HepG2 (cell line): Measurements from ENCODE around the gene DNAJC12. TPM values are rescaled to one million over a fixed set of nuclear protein-coding genes. Genes with fewer than 3 reads are reported as not detected.

Source experiments
- ASH2L ChIP-seq: fragments of 300-600, 200-600 bp; sonication (generic); IDR thresholded peaks from 2 replicates; pipeline ENCODE4 v1.7.0; 2017; ENCODE audit warnings: low read depth, mild to moderate bottlenecking, moderate library complexity, mixed read lengths, low read length; ENCODE audit not compliant: insufficient read length
- HDAC1 ChIP-seq: sonication (generic); formaldehyde crosslinking; IDR thresholded peaks from 2 replicates; pipeline ENCODE4 v1.5.1; 2020; ENCODE audit warnings: mild to moderate bottlenecking, missing genetic modification reagents
- HOXA9 ChIP-seq: sonication (generic); formaldehyde crosslinking; IDR thresholded peaks from 2 replicates; pipeline ENCODE4 v1.8.1; 2022; ENCODE audit warnings: missing genetic modification reagents, mild to moderate bottlenecking, moderate library complexity, borderline replicate concordance
- NBN ChIP-seq: fragments of 450-650 bp; conservative IDR thresholded peaks from 2 replicates; pipeline ENCODE4 v1.6.1; 2017
- RBAK ChIP-seq: sonication (generic); formaldehyde crosslinking; IDR thresholded peaks from 2 replicates; pipeline ENCODE4 v1.5.1; 2020; ENCODE audit warnings: mild to moderate bottlenecking, missing genetic modification reagents
- RCOR2 ChIP-seq: IDR thresholded peaks from 2 replicates; pipeline ENCODE4 v1.6.1; 2016; ENCODE audit warnings: missing biosample characterization, missing genetic modification reagents
- RFX5 ChIP-seq: IDR thresholded peaks from 2 replicates; pipeline ENCODE4 v1.6.1; 2011; ENCODE audit warnings: low read depth, low read length, improper control_type of control experiment
- TEAD3 ChIP-seq: optimal IDR thresholded peaks from 2 replicates; pipeline ENCODE3; 2016; ENCODE audit warnings: borderline replicate concordance
- ZBTB7B ChIP-seq: sonication (generic); formaldehyde crosslinking; IDR thresholded peaks from 2 replicates; pipeline ENCODE4 v1.4.0; 2020; ENCODE audit warnings: missing genetic modification reagents
- ZNF326 ChIP-seq: sonication (generic); formaldehyde crosslinking; IDR thresholded peaks from 2 replicates; pipeline ENCODE4 v1.4.0; 2020; ENCODE audit warnings: missing genetic modification reagents, borderline replicate concordance
- ZNF772 ChIP-seq: sonication (generic); formaldehyde crosslinking; IDR thresholded peaks from 2 replicates; pipeline ENCODE4 v1.5.0; 2020; ENCODE audit warnings: mild to moderate bottlenecking, missing genetic modification reagents
- polyA plus RNA-seq, 8 experiments: library from polyadenylated mRNA; depleted of rRNA in 3 of 8; stranded (reverse) in 7 of 8; unstranded in 1 of 8; fragments of >200 nt; fragmentation: Illumina TruSeq in 4 of 8; extraction: Trizol in 4 of 8; gene quantifications; 2 replicates each; pipeline versions ENCODE4 v1.2.1 to v1.2.3, GENCODE V29; 2011 to 2016; ENCODE audit warnings: low read depth in 4 of 8, missing spikeins in 1 of 8, mixed read lengths in 1 of 8; ENCODE audit not compliant: insufficient read depth in 1 of 8
- total RNA-seq, 5 experiments: library from RNA; depleted of rRNA; stranded (reverse); fragments of >200 nt; fragmentation: Illumina TruSeq; extraction: Trizol; gene quantifications; 2 replicates each; pipeline ENCODE4 v1.2.3, GENCODE V29; 2016; ENCODE audit warnings: low read depth in 1 of 5
- TF ChIP-seq, protein P1 (sequence below), 2 experiments: IDR thresholded peaks; 2 replicates each; pipeline ENCODE4 v1.6.1; 2011 to 2012; ENCODE audit warnings: low read length in 2 of 2, borderline replicate concordance in 1 of 2, low read depth in 1 of 2, mild to moderate bottlenecking in 1 of 2, moderate library complexity in 1 of 2
- TF ChIP-seq, protein P2 (sequence below): sonication (generic); formaldehyde crosslinking; IDR thresholded peaks from 2 replicates; pipeline ENCODE4 v1.5.0; 2020; ENCODE audit warnings: missing genetic modification reagents, mild to moderate bottlenecking, borderline replicate concordance
- TF ChIP-seq, protein P3 (sequence below): IDR thresholded peaks from 2 replicates; pipeline ENCODE4 v1.6.1; 2016; ENCODE audit warnings: low read depth, missing genetic modification reagents, missing compliant biosample characterization
- TF ChIP-seq, protein P4 (sequence below): sonication (generic); formaldehyde crosslinking; IDR thresholded peaks from 2 replicates; pipeline ENCODE4 v1.9.0; 2021; ENCODE audit warnings: missing genetic modification reagents, borderline replicate concordance

Gene DNAJC12
- total and polyA plus RNA-seq, 2 of the 13 experiments (the other 11 are each of a cell fraction or from before 2014, with no cell fraction given), result 11.6 to 43.9 TPM

DNA sequence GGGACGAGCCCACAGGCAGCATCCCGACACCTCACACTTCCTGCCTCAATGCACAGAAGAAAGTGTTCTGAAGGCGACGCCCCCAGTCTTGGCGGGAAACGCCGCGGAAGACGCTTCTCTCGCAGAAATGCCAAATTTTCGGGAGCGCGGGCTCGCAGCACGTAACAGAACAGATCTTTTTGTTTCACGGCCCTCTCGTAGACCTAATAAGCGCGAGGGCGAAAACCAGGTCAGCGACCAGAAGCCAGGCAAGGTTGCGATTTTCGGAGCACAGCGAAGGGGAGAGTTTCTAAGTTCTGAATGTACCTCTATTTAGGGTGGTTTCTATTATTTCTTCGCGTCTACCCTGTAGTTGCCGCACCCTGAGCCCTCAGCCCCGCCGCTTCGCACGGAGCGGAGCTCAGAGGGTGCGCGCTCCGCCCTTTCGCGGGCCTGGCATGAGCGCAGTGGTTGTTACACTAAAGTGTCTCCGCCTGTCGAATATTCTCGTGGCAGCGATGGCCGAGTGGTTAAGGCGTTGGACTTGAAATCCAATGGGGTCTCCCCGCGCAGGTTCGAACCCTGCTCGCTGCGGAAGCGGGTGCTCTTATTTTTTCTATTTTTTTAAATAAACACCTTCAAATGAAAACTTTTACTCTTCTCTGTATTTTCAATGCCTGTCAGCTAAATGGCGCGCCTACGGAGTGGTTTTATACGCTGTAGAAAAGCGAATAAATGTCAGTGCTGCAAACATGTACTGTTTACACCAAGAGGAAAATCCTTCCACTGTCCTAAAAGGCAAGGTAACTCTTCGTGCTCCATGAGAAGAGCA is 73.8 kb downstream of the DNAJC12 start (continued):
- TF ChIP-seq RFX5, result no peak
- TF ChIP-seq HDAC1 (CRISPR knock-in tag), result no peak; the same call in 1 of the 2 replicates
- TF ChIP-seq, protein P1, sequence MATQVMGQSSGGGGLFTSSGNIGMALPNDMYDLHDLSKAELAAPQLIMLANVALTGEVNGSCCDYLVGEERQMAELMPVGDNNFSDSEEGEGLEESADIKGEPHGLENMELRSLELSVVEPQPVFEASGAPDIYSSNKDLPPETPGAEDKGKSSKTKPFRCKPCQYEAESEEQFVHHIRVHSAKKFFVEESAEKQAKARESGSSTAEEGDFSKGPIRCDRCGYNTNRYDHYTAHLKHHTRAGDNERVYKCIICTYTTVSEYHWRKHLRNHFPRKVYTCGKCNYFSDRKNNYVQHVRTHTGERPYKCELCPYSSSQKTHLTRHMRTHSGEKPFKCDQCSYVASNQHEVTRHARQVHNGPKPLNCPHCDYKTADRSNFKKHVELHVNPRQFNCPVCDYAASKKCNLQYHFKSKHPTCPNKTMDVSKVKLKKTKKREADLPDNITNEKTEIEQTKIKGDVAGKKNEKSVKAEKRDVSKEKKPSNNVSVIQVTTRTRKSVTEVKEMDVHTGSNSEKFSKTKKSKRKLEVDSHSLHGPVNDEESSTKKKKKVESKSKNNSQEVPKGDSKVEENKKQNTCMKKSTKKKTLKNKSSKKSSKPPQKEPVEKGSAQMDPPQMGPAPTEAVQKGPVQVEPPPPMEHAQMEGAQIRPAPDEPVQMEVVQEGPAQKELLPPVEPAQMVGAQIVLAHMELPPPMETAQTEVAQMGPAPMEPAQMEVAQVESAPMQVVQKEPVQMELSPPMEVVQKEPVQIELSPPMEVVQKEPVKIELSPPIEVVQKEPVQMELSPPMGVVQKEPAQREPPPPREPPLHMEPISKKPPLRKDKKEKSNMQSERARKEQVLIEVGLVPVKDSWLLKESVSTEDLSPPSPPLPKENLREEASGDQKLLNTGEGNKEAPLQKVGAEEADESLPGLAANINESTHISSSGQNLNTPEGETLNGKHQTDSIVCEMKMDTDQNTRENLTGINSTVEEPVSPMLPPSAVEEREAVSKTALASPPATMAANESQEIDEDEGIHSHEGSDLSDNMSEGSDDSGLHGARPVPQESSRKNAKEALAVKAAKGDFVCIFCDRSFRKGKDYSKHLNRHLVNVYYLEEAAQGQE (IDR thresholded peaks at IDR 0.05; ENCODE audit: borderline replicate concordance in 1 of 2, low read depth in 1 of 2, low read length in 2 of 2), result no peak
- TF ChIP-seq, protein P2, sequence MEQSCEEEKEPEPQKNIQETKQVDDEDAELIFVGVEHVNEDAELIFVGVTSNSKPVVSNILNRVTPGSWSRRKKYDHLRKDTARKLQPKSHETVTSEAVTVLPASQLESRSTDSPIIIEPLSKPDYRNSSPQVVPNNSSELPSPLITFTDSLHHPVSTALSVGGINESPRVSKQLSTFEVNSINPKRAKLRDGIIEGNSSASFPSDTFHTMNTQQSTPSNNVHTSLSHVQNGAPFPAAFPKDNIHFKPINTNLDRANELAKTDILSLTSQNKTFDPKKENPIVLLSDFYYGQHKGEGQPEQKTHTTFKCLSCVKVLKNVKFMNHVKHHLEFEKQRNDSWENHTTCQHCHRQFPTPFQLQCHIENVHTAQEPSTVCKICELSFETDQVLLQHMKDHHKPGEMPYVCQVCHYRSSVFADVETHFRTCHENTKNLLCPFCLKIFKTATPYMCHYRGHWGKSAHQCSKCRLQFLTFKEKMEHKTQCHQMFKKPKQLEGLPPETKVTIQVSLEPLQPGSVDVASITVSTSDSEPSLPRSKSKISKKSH (CRISPR knock-in tag), result peak; percentile 78; the same call in 1 of the 2 replicates
- TF ChIP-seq RBAK (CRISPR knock-in tag), result no peak
- TF ChIP-seq ZNF326 (CRISPR knock-in tag), result no peak
- peak; percentile 96 for TF ChIP-seq ZNF772
- TF ChIP-seq NBN, result no peak
- TF ChIP-seq HOXA9, result peak; percentile 62; the same call in 1 of the 2 replicates
- TF ChIP-seq, protein P3, sequence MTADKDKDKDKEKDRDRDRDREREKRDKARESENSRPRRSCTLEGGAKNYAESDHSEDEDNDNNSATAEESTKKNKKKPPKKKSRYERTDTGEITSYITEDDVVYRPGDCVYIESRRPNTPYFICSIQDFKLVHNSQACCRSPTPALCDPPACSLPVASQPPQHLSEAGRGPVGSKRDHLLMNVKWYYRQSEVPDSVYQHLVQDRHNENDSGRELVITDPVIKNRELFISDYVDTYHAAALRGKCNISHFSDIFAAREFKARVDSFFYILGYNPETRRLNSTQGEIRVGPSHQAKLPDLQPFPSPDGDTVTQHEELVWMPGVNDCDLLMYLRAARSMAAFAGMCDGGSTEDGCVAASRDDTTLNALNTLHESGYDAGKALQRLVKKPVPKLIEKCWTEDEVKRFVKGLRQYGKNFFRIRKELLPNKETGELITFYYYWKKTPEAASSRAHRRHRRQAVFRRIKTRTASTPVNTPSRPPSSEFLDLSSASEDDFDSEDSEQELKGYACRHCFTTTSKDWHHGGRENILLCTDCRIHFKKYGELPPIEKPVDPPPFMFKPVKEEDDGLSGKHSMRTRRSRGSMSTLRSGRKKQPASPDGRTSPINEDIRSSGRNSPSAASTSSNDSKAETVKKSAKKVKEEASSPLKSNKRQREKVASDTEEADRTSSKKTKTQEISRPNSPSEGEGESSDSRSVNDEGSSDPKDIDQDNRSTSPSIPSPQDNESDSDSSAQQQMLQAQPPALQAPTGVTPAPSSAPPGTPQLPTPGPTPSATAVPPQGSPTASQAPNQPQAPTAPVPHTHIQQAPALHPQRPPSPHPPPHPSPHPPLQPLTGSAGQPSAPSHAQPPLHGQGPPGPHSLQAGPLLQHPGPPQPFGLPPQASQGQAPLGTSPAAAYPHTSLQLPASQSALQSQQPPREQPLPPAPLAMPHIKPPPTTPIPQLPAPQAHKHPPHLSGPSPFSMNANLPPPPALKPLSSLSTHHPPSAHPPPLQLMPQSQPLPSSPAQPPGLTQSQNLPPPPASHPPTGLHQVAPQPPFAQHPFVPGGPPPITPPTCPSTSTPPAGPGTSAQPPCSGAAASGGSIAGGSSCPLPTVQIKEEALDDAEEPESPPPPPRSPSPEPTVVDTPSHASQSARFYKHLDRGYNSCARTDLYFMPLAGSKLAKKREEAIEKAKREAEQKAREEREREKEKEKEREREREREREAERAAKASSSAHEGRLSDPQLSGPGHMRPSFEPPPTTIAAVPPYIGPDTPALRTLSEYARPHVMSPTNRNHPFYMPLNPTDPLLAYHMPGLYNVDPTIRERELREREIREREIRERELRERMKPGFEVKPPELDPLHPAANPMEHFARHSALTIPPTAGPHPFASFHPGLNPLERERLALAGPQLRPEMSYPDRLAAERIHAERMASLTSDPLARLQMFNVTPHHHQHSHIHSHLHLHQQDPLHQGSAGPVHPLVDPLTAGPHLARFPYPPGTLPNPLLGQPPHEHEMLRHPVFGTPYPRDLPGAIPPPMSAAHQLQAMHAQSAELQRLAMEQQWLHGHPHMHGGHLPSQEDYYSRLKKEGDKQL (CRISPR knock-in tag), result 0 out of 2 replicates have a peak, but pooled peaks have one; percentile 24
- TF ChIP-seq, protein P4, sequence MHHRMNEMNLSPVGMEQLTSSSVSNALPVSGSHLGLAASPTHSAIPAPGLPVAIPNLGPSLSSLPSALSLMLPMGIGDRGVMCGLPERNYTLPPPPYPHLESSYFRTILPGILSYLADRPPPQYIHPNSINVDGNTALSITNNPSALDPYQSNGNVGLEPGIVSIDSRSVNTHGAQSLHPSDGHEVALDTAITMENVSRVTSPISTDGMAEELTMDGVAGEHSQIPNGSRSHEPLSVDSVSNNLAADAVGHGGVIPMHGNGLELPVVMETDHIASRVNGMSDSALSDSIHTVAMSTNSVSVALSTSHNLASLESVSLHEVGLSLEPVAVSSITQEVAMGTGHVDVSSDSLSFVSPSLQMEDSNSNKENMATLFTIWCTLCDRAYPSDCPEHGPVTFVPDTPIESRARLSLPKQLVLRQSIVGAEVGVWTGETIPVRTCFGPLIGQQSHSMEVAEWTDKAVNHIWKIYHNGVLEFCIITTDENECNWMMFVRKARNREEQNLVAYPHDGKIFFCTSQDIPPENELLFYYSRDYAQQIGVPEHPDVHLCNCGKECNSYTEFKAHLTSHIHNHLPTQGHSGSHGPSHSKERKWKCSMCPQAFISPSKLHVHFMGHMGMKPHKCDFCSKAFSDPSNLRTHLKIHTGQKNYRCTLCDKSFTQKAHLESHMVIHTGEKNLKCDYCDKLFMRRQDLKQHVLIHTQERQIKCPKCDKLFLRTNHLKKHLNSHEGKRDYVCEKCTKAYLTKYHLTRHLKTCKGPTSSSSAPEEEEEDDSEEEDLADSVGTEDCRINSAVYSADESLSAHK (CRISPR knock-in tag), result peak; percentile 28; the same call in 1 of the 2 replicates
- peak; percentile 99 for TF ChIP-seq ASH2L
- peak; percentile 10; the same call in 1 of the 2 replicates for TF ChIP-seq ZBTB7B (CRISPR knock-in tag)
- TF ChIP-seq TEAD3, result peak; percentile 73
- no peak; the same call in 1 of the 2 replicates for TF ChIP-seq RCOR2 (CRISPR knock-in tag)
